DOHH2 (cell line): ENCODE measurements around the gene TYRO3.
A peak's percentile ranks its signal among the peaks of the same experiment; 100 is the strongest.

Source experiments
- H3F3A ChIP-seq: fragments of 200-600 bp; sonication (generic), shearing (Covaris generic); 2 replicates; pipeline ENCODE4 v1.6.0; 2016; ENCODE audit warnings: antibody characterized with exemption, mild to moderate bottlenecking; ENCODE audit not compliant: control insufficient read depth, insufficient read depth
- H3K27ac ChIP-seq: fragments of 200-600 bp; sonication (generic); 2 replicates; pipeline ENCODE4 v1.5.1; 2014; ENCODE audit warnings: low read depth, mild to moderate bottlenecking, low read length, moderate library complexity
- H3K27me3 ChIP-seq: fragments of 200-600 bp; sonication (generic); 2 replicates; pipeline ENCODE4 v1.6.1; 2014; ENCODE audit warnings: mild to moderate bottlenecking, low read length, mixed read lengths; ENCODE audit not compliant: control insufficient read depth
- H3K36me3 ChIP-seq: fragments of 200-600 bp; sonication (generic); 2 replicates; pipeline ENCODE4 v1.6.1; 2014; ENCODE audit warnings: mild to moderate bottlenecking, low read length, moderate library complexity, mixed read lengths; ENCODE audit not compliant: control insufficient read depth
- H3K4me1 ChIP-seq: fragments of 200-600 bp; sonication (generic); 2 replicates; pipeline ENCODE4 v1.6.1; 2014; ENCODE audit warnings: mild to moderate bottlenecking, low read length, mixed read lengths; ENCODE audit not compliant: control insufficient read depth
- H3K4me2 ChIP-seq: fragments of 200-600 bp; sonication (generic); 2 replicates; pipeline ENCODE4 v1.6.0; 2014; ENCODE audit warnings: mild to moderate bottlenecking, low read length, moderate library complexity
- H3K4me3 ChIP-seq: fragments of 200-600 bp; sonication (generic); 2 replicates; pipeline ENCODE4 v1.5.1; 2014; ENCODE audit warnings: mild to moderate bottlenecking, low read length, mixed read lengths
- H3K79me2 ChIP-seq: fragments of 200-600 bp; sonication (generic); 2 replicates; pipeline ENCODE4 v1.6.1; 2014; ENCODE audit warnings: mild to moderate bottlenecking, low read length, mixed read lengths; ENCODE audit not compliant: control insufficient read depth
- H3K9me2 ChIP-seq: fragments of 200-600 bp; sonication (generic); replicated peaks from 2 replicates; pipeline ENCODE4 v1.6.1; 2014; ENCODE audit warnings: mild to moderate bottlenecking, low read length, mixed read lengths; ENCODE audit not compliant: control insufficient read depth
- H3K9me3 ChIP-seq: fragments of 200-600 bp; sonication (generic); 2 replicates; pipeline ENCODE4 v1.6.1; 2014; ENCODE audit warnings: antibody characterized with exemption, low read length, mixed read lengths; ENCODE audit not compliant: control insufficient read depth, insufficient read depth
- H4K20me1 ChIP-seq: fragments of 200-600 bp; sonication (generic); 2 replicates; pipeline ENCODE4 v1.6.0; 2014; ENCODE audit warnings: low read depth, mild to moderate bottlenecking, antibody characterized with exemption, low read length, moderate library complexity; ENCODE audit not compliant: control insufficient read depth, insufficient read depth
- CTCF ChIP-seq: fragments of 200-600 bp; sonication (generic); IDR thresholded peaks from one replicate; pipeline ENCODE4 v1.5.1; 2014; ENCODE audit warnings: antibody characterized with exemption, mild to moderate bottlenecking, low read depth, low read length; ENCODE audit not compliant: poor library complexity, severe bottlenecking
- EZH2phosphoT487 ChIP-seq: fragments of 200-600 bp; sonication (generic); IDR thresholded peaks from 2 replicates; pipeline ENCODE4 v1.6.1; 2017; ENCODE audit warnings: borderline replicate concordance, mild to moderate bottlenecking, antibody characterized with exemption, low read length, moderate library complexity, mixed read lengths

TYRO3 gene

GRCh38 chr15:41536866-41537265 is 22.1 kb upstream of the TYRO3 start:
- no peak overlapping the region for H3K27ac ChIP-seq
- H3K4me2 ChIP-seq, result no peak overlapping the region
- H3K79me2 ChIP-seq, result peaks cover 3% of the 10 kb centered on the region
- H3K9me3 ChIP-seq, result no peaks in the 10 kb centered on the region
- peaks cover 6% of the 10 kb centered on the region for H3K4me1 ChIP-seq
- H3K36me3 ChIP-seq, result peaks cover 38% of the 10 kb centered on the region
- no peaks in the 10 kb centered on the region for H3K27me3 ChIP-seq
- H3K4me3 ChIP-seq, result no peak overlapping the region
- no peak for TF ChIP-seq EZH2phosphoT487
- TF ChIP-seq CTCF, result no peak
- H3K9me2 ChIP-seq, result no peaks in the 10 kb centered on the region
- H3F3A ChIP-seq, result no peaks in the 10 kb centered on the region
- H4K20me1 ChIP-seq, result no peaks in the 10 kb centered on the region

GRCh38 chr15:41543521-41543870 is 15.5 kb upstream of the TYRO3 start:
- Histone ChIP-seq H4K20me1 (no peaks in the 10 kb centered on the region), H3K27me3 (no peaks in the 10 kb centered on the region), H3K36me3 (peaks cover 3% of the 10 kb centered on the region; the same call in 1 of the 2 replicates), H3K27ac (no peak overlapping the region), H3K4me2 (peak overlapping the region; percentile 68), H3K9me3 (no peaks in the 10 kb centered on the region), H3K4me1 (peaks cover 12% of the 10 kb centered on the region), H3K79me2 (peaks cover 25% of the 10 kb centered on the region), H3K9me2 (no peaks in the 10 kb centered on the region), H3F3A (no peaks in the 10 kb centered on the region), H3K4me3 (peak overlapping the region; percentile 98)
- TF ChIP-seq EZH2phosphoT487 (no peak), CTCF (no peak)

- Histone ChIP-seq H3K9me3 (no peaks in the 10 kb centered on the region), H3K9me2 (no peaks in the 10 kb centered on the region), H3K4me1 (peaks cover 12% of the 10 kb centered on the region), H3K4me3 (peak overlapping the region; percentile 98), H3K79me2 (peaks cover 25% of the 10 kb centered on the region), H3K27ac (no peak overlapping the region), H3K4me2 (peak overlapping the region; percentile 68), H4K20me1 (no peaks in the 10 kb centered on the region), H3K27me3 (no peaks in the 10 kb centered on the region), H3K36me3 (peaks cover 3% of the 10 kb centered on the region; the same call in 1 of the 2 replicates), H3F3A (no peaks in the 10 kb centered on the region)
- TF ChIP-seq EZH2phosphoT487 (no peak), CTCF (no peak)
Measured at GRCh38 chr15:41544650-41545015, 14.4 kb upstream of the TYRO3 start.

GRCh38 chr15:41545218-41545617 is 13.8 kb upstream of the TYRO3 start:
- TF ChIP-seq EZH2phosphoT487 (no peak), CTCF (no peak)
- peaks cover 25% of the 10 kb centered on the region for H3K79me2 ChIP-seq
- no peaks in the 10 kb centered on the region for H4K20me1 ChIP-seq
- no peaks in the 10 kb centered on the region for H3K9me3 ChIP-seq
- H3K27me3 ChIP-seq, result no peaks in the 10 kb centered on the region
- no peaks in the 10 kb centered on the region for H3K9me2 ChIP-seq
- H3K36me3 ChIP-seq, result peaks cover 3% of the 10 kb centered on the region; the same call in 1 of the 2 replicates
- no peaks in the 10 kb centered on the region for H3F3A ChIP-seq
- H3K4me2 ChIP-seq, result no peak overlapping the region
- H3K27ac ChIP-seq, result no peak overlapping the region
- H3K4me1 ChIP-seq, result peaks cover 12% of the 10 kb centered on the region
- no peak overlapping the region for H3K4me3 ChIP-seq
